SHP77 (cell line): ENCODE data around the gene SRMS.
"Not testable (repeated sequence)": the region's sequence is repeated elsewhere in the genome, so short reads cannot be mapped to it uniquely, and the experiment has no call there.

Experiments
- DNase-seq, 2 experiments: peaks; one replicate each; lab custom pipeline; 2025; lab: John Stamatoyannopoulos, UW

The SRMS gene

GRCh38 chr20:63522091-63522868 is 25.3 kb downstream of the SRMS start:
- no peak for DNase-seq

DNA sequence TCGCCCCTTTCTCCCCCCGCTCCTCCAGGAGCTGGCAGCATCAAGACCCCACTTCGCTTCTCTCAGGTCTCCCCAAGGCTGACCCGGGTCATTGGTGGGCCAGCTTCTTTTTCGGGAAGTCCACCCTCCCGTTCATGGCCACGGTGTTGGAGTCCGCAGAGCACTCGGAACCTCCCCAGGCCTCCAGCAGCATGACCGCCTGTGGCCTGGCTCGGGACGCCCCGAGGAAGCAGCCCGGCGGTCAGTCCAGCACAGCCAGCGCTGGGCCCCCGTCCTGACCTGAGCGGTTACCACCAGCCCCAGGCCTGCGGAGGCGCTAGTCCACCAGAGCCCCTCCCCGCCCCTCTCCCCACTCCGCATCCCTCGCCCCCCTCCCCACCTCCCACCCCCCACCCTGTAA is 25.9 kb downstream of the SRMS start:
- no peak for DNase-seq

GRCh38 chr20:63520934-63521601 is 26.5 kb downstream of the SRMS start:
- peak in 1 of 2 experiments; percentile 49 for DNase-seq

GRCh38 chr20:63520504-63520933 is 27.0 kb downstream of the SRMS start, which contains the start of gene PPDPF:
Gene PPDPF, plus strand, starts transcription at chr20:63520765. Its CDS starts 544 bp downstream, at chr20:63521309.
- peak; percentile 76 to 77 for DNase-seq

DNA sequence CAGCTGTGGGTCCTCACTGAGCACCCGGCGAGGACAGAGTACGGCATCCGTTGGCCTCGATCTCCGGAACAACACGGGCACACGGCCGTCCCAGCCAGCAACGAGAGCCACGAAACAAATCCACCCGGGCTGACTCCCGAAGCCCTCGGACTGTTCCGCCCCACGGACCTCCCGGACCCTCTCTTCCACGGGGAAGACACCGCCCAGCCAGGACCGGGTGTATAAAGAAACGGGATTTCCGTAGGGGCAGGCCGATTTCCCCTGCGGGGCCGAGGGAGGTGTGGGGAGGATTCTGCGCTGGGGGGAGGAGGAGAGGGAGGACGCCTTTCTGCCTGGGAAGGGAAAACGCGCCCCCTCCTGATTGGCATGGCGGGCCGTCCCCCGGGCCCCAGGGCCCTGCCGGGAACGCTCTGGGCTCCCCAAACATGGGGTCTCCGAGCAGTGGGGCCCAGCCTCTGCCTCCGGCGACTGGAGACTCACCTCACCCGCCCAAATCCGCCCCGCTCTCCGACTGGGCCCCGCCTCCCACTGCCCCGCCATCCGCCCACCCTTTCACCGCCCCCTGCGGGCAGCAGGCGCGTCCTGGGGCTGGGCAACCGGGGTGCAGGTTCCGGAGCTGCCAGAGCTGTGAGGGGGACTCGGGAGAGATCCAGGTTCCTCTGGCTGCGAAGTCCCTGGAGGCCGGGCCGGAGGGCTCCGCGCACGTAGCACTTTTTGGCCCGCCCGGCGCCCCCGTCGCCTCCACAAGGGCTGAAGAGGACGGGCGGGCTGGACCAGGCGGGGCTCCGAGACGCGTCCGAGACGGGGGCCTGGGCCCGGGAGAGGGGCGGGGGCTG is 27.7 kb downstream of the SRMS start:
- DNase-seq: peak in 1 of 2 experiments; percentile 72

GRCh38 chr20:63518946-63519667 is 28.4 kb downstream of the SRMS start:
- no peak for DNase-seq

DNA sequence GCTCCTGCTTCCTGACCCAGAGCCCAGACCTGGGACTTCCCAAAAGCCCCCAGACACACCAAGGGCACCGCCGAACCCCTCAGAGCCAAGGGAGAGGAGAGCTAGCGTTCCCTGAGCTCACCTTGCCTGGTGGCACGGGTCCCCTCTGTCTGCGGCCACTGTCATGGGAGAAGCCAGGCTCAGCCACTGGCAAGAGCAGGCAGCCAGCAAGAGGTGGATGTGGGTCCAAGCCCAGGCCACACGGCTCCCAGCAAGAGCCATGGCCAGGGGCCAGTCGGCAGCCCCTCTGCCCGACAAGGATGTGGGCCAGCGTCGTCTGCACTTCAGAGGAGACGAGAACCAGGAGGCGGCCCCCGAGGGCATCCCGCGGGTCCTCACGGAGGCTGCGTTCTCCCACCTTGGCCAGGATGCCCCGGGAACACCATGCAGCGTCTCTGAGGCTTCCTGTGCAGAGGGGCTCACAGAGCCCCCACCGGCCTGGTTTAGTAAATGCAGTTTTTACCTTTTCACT is 29.1 kb downstream of the SRMS start:
- no peak for DNase-seq

- no peak for DNase-seq
Measured at GRCh38 chr20:63517376-63518309, 29.9 kb downstream of the SRMS start.

DNA sequence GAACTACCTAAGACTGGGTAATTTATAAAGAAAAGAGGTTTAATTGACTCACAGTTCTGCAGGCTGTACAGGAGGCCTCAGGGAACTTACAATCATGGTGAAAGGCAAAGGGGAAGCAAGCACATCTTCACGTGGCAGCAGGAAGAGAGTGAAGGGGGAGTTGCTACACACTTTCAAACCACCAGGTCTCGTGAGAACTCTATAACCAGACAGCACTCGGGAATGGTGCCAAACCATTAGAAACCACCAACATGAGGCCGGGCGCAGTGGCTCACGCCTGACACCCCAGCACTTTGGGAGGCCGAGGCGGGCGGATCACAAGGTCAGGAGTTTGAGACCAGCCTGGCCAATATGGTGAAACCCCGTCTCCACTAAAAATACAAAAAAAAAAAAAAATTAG is 33.0 kb downstream of the SRMS start:
- not testable (repeated sequence) for DNase-seq

- no peak for DNase-seq
Measured at GRCh38 chr20:63513207-63513606, 34.3 kb downstream of the SRMS start.

GRCh38 chr20:63509088-63509564 is 38.4 kb downstream of the SRMS start:
- peak; percentile 31 to 37 for DNase-seq

GRCh38 chr20:63508072-63508768 is 39.3 kb downstream of the SRMS start:
- no peak for DNase-seq

- DNase-seq: no peak
Measured at GRCh38 chr20:63507083-63507743, 40.3 kb downstream of the SRMS start.

DNA sequence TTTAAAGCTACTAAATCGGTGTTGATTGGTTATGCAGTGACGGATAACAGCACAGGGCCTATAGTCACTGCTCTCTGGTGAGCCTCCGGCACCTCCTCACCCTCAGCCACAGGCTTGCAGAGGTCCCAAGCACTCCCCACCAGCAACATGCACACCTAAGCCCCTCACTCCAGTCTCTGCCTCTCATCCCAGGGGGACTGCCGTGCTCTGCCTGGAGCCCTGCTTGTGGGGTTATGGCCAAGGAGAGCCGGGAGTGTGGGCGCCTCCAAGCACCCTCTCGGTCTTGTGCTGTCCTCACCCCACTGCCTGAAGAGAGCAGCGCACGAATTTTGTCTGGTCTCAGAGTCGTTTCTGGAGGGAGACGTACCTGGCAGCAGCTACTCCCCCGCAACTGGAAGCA is 41.8 kb downstream of the SRMS start:
- DNase-seq: no peak

GRCh38 chr20:63505281-63505680 is 42.3 kb downstream of the SRMS start:
- DNase-seq: no peak

DNA sequence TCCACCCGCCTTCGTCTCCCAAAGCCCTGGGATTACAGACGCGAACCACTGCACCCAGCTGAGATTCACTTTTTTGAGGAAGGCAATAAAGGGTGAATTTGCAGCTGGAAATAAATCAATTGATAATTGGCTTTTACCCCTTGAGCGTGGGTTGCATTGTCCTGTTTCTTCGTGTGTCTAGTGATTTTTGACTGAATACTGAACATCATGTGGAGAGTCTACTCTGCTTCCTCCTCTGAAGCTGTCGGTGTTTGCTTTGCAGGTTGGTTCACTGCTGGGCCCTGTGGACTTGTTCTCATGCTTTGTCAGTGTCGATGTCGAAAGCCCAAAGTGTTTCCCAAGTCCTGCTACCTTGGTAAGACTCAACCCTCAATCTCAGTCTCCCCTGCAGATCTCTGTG is 42.9 kb downstream of the SRMS start:
- DNase-seq: no peak

- DNase-seq: no peak
Measured at GRCh38 chr20:63503524-63503923, 44.0 kb downstream of the SRMS start.

DNA sequence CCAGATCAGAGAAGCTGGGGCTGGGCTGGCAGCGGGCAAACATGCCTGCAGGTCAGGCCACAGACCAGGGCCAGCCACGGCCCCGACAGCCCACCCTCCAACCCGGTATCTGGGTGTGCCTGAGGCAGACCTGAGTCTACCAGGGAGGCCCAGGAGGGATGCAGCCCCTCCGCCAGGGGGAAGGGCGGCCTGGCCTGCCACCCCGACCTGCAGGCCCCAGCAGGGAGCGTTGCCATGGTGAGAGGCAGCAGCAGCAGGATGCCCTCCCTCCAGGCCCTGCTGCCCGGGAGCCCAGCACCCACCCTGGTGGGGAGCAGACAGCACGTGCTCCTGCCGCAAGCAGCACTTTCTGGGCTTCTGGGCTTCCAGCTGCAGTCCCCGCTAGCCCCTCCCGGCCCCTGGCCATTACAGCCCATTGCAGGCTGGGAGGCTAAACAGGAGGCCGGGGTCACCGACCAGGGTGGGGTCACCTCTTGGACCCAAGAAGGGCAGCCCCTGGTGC is 44.8 kb downstream of the SRMS start:
- peak; percentile 39 to 78 for DNase-seq
